WTC11 (cell line): ENCODE results near the gene PRR22. TPM values are rescaled to one million over a fixed set of nuclear protein-coding genes. Genes with fewer than 3 reads are reported as not detected.

Experiments used
- ATAC-seq: fragments of 200-7000 bp; cut with Tn5 transposase; 2 replicates; pipeline ENCODE4 v1.10.0; 2021; ENCODE audit warnings: mild to moderate bottlenecking, moderate library complexity
- CTCF ChIA-PET: fragments of 300-600 bp; sonication (Branson Sonifier 250); formaldehyde crosslinking; loops from one replicate; lab custom pipeline; 2021; ENCODE audit warnings: antibody characterized with exemption; lab: Charles Lee
- POLR2A ChIA-PET: fragments of 350-600 bp; sonication (Branson Sonifier 250); formaldehyde crosslinking; loops from one replicate; lab custom pipeline; 2021; ENCODE audit warnings: antibody characterized with exemption; lab: Charles Lee
- DNase-seq: peaks from one replicate; pipeline ENCODE4 v3.0.0; 2021; ENCODE audit warnings: low spot score
- H3K27ac Mint-ChIP-seq: 2 replicates; pipeline ENCODE4 v1.8.0; 2021; ENCODE audit warnings: mixed read lengths
- H3K27me3 Mint-ChIP-seq: 2 replicates; pipeline ENCODE4 v1.8.0; 2021; ENCODE audit warnings: low read depth, mild to moderate bottlenecking, moderate library complexity, mixed read lengths
- H3K36me3 Mint-ChIP-seq: 2 replicates; pipeline ENCODE4 v1.8.0; 2021; ENCODE audit warnings: mixed read lengths
- H3K4me1 Mint-ChIP-seq: 2 replicates; pipeline ENCODE4 v1.8.0; 2022; ENCODE audit warnings: mixed read lengths
- H3K4me3 Mint-ChIP-seq: 2 replicates; pipeline ENCODE4 v1.8.0; 2021; ENCODE audit warnings: mild to moderate bottlenecking, moderate library complexity, mixed read lengths
- H3K9me3 Mint-ChIP-seq: 2 replicates; pipeline ENCODE4 v1.8.0; 2021; ENCODE audit warnings: mixed read lengths
- ATF1 ChIP-seq: sonication (generic); formaldehyde crosslinking; IDR thresholded peaks from 2 replicates; pipeline ENCODE4 v1.8.1; 2023; ENCODE audit warnings: mild to moderate bottlenecking, moderate library complexity, missing genetic modification reagents
- ATF3 ChIP-seq: sonication (generic); formaldehyde crosslinking; conservative IDR thresholded peaks from 2 replicates; pipeline ENCODE4 v1.8.1; 2022; ENCODE audit warnings: mild to moderate bottlenecking, missing genetic modification reagents
- ATF6 ChIP-seq: sonication (generic); formaldehyde crosslinking; IDR thresholded peaks from 2 replicates; pipeline ENCODE4 v1.8.1; 2023; ENCODE audit warnings: mild to moderate bottlenecking, missing genetic modification reagents
- CBFB ChIP-seq: sonication (generic); formaldehyde crosslinking; IDR thresholded peaks from 2 replicates; pipeline ENCODE4 v1.8.1; 2022; ENCODE audit warnings: mild to moderate bottlenecking, low read depth, missing genetic modification reagents
- CREM ChIP-seq: sonication (generic); formaldehyde crosslinking; IDR thresholded peaks from 2 replicates; pipeline ENCODE4 v1.8.1; 2022; ENCODE audit warnings: mild to moderate bottlenecking, missing genetic modification reagents, moderate library complexity
- EMX1 ChIP-seq: fragments of 250-450 bp; sonication (Bioruptor Pico); IDR thresholded peaks from 2 replicates; pipeline ENCODE4 v1.8.0; 2021; ENCODE audit warnings: mild to moderate bottlenecking
- ESRRA ChIP-seq: sonication (generic); formaldehyde crosslinking; IDR thresholded peaks from 2 replicates; pipeline ENCODE4 v1.8.1; 2022; ENCODE audit warnings: mild to moderate bottlenecking, missing genetic modification reagents, borderline replicate concordance
- FOXJ3 ChIP-seq: sonication (generic); formaldehyde crosslinking; IDR thresholded peaks from 2 replicates; pipeline ENCODE4 v1.9.0; 2021; ENCODE audit warnings: missing genetic modification reagents, mild to moderate bottlenecking, borderline replicate concordance
- IRF1 ChIP-seq: sonication (generic); formaldehyde crosslinking; IDR thresholded peaks from 2 replicates; pipeline ENCODE4 v1.8.0; 2023; ENCODE audit warnings: missing genetic modification reagents
- KAT7 ChIP-seq: sonication (generic); formaldehyde crosslinking; IDR thresholded peaks from 2 replicates; pipeline ENCODE4 v1.8.1; 2023; ENCODE audit warnings: missing genetic modification reagents, mild to moderate bottlenecking, borderline replicate concordance
- MYBL2 ChIP-seq: sonication (generic); formaldehyde crosslinking; IDR thresholded peaks from 2 replicates; pipeline ENCODE4 v1.8.1; 2023; ENCODE audit warnings: mild to moderate bottlenecking, moderate library complexity, missing genetic modification reagents
- NFE2L1 ChIP-seq: sonication (generic); formaldehyde crosslinking; IDR thresholded peaks from 2 replicates; pipeline ENCODE4 v1.8.1; 2023; ENCODE audit warnings: missing genetic modification reagents
- NR2C2 ChIP-seq: sonication (generic); formaldehyde crosslinking; IDR thresholded peaks from 2 replicates; pipeline ENCODE4 v1.8.0; 2022; ENCODE audit warnings: mild to moderate bottlenecking, missing genetic modification reagents
- NR3C1 ChIP-seq: sonication (generic); formaldehyde crosslinking; conservative IDR thresholded peaks from 2 replicates; pipeline ENCODE4 v1.8.1; 2023; ENCODE audit warnings: low read depth, mild to moderate bottlenecking, missing genetic modification reagents
- RELA ChIP-seq: sonication (generic); formaldehyde crosslinking; IDR thresholded peaks from 2 replicates; pipeline ENCODE4 v1.8.1; 2022; ENCODE audit warnings: missing genetic modification reagents, mild to moderate bottlenecking, borderline replicate concordance
- SOX15 ChIP-seq: fragments of 250-450 bp; sonication (Bioruptor Pico); IDR thresholded peaks from 2 replicates; pipeline ENCODE4 v1.9.0; 2021; ENCODE audit warnings: mild to moderate bottlenecking
- SP1 ChIP-seq: sonication (generic); formaldehyde crosslinking; conservative IDR thresholded peaks from 2 replicates; pipeline ENCODE4 v1.8.1; 2022; ENCODE audit warnings: missing genetic modification reagents
- TEAD4 ChIP-seq: sonication (generic); formaldehyde crosslinking; IDR thresholded peaks from 2 replicates; pipeline ENCODE4 v1.8.0; 2022; ENCODE audit warnings: mild to moderate bottlenecking, missing genetic modification reagents
- ZNF121 ChIP-seq: sonication (generic); formaldehyde crosslinking; IDR thresholded peaks from 2 replicates; pipeline ENCODE4 v1.8.0; 2023; ENCODE audit warnings: missing genetic modification reagents
- ZNF263 ChIP-seq: sonication (generic); formaldehyde crosslinking; IDR thresholded peaks from 2 replicates; pipeline ENCODE4 v1.8.1; 2022; ENCODE audit warnings: low read depth, mild to moderate bottlenecking, moderate library complexity, missing genetic modification reagents
- total RNA-seq: library from RNA; stranded (reverse); gene quantifications from 3 replicates; pipeline ENCODE4 v1.2.3, GENCODE V29; 2021
- TF ChIP-seq, protein P1 (sequence below): fragments of 200-600 bp; IDR thresholded peaks from 2 replicates; pipeline ENCODE4 v1.8.0; 2022; ENCODE audit warnings: antibody characterized with exemption
- TF ChIP-seq, protein P2 (sequence below): fragments of 250-450 bp; sonication (Bioruptor Pico); IDR thresholded peaks from 2 replicates; pipeline ENCODE4 v2.1.2; 2022; ENCODE audit warnings: mild to moderate bottlenecking, moderate library complexity
- TF ChIP-seq, protein P3 (sequence below): sonication (generic); formaldehyde crosslinking; IDR thresholded peaks from 2 replicates; pipeline ENCODE4 v1.8.0; 2022; ENCODE audit warnings: missing genetic modification reagents
- TF ChIP-seq, protein P4 (sequence below): sonication (generic); formaldehyde crosslinking; IDR thresholded peaks from 2 replicates; pipeline ENCODE4 v1.8.0; 2022; ENCODE audit warnings: mild to moderate bottlenecking, missing genetic modification reagents

Gene PRR22
- total RNA-seq, 1 experiment from 2014 or later = 3.3 TPM

DNA sequence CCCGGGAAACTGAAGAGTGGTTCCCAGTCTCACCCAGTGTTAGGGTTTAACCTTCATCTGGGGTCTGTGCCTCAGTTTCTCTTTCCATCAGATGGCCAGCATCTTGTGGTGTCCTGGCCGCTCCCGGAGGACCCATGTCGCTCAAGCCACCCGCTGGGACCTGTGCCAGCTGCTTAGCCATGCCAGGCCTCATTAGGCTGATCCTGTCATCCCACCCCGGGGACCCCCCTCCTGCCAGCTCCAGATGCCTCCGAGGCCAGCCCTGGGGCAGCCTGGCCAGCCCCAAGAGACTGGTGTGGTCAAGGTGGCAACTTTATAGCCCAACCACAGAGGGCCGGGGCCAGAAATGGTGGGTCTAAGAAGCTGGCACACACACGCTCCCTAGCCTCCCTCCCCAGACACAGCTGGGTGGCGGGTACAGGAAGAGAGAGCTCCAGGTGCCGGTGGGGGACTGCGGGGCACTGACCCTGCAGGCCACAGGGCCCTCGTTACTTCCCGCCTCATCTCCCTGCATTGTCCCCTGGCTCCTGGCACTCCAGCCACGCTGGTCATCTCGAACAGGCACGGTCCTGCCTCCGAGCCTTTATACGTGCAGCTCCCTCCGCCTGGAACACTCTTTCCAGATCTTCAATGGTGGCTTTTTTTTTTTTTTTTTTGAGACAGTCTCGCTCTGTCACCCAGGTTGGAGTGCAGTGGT, 23.7 kb upstream of the PRR22 start:
- no peak for DNase-seq
- H3K27me3 Mint-ChIP-seq = peaks cover 19% of the 10 kb centered on the region
- CTCF ChIA-PET = interaction anchor here (1.0 to 4.1 kb wide), 3 partner anchors 20 to 214 kb away, joined by 3 to 19 read pairs (median 7); no protein-coding TSS in a partner anchor

GRCh38 chr19:5806905-5807304, 22.4 kb upstream of the PRR22 start:
- peaks cover 33% of the 10 kb centered on the region for H3K27me3 Mint-ChIP-seq
- CTCF ChIA-PET = interaction anchor here (0.5 to 4.1 kb wide), 11 partner anchors 9 to 866 kb away, joined by 3 to 19 read pairs (median 5); partner anchors contain the start of gene VMAC
- ATAC-seq (no peak), DNase-seq (no peak)
- H3K27ac Mint-ChIP-seq = no peak overlapping the region
- POLR2A ChIA-PET = interaction anchor here (1.0 kb wide), 1 partner anchor 21 kb away, joined by 4 read pairs; no protein-coding TSS in a partner anchor
- H3K36me3 Mint-ChIP-seq = no peaks in the 10 kb centered on the region
- H3K4me3 Mint-ChIP-seq = no peak overlapping the region
- H3K9me3 Mint-ChIP-seq = no peaks in the 10 kb centered on the region
- H3K4me1 Mint-ChIP-seq = peaks cover 12% of the 10 kb centered on the region
- TF ChIP-seq MYBL2 (CRISPR knock-in tag) = no peak
- TF ChIP-seq RELA (CRISPR knock-in tag) = no peak
- TF ChIP-seq, protein P1, sequence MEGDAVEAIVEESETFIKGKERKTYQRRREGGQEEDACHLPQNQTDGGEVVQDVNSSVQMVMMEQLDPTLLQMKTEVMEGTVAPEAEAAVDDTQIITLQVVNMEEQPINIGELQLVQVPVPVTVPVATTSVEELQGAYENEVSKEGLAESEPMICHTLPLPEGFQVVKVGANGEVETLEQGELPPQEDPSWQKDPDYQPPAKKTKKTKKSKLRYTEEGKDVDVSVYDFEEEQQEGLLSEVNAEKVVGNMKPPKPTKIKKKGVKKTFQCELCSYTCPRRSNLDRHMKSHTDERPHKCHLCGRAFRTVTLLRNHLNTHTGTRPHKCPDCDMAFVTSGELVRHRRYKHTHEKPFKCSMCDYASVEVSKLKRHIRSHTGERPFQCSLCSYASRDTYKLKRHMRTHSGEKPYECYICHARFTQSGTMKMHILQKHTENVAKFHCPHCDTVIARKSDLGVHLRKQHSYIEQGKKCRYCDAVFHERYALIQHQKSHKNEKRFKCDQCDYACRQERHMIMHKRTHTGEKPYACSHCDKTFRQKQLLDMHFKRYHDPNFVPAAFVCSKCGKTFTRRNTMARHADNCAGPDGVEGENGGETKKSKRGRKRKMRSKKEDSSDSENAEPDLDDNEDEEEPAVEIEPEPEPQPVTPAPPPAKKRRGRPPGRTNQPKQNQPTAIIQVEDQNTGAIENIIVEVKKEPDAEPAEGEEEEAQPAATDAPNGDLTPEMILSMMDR = no peak
- TF ChIP-seq, protein P2, sequence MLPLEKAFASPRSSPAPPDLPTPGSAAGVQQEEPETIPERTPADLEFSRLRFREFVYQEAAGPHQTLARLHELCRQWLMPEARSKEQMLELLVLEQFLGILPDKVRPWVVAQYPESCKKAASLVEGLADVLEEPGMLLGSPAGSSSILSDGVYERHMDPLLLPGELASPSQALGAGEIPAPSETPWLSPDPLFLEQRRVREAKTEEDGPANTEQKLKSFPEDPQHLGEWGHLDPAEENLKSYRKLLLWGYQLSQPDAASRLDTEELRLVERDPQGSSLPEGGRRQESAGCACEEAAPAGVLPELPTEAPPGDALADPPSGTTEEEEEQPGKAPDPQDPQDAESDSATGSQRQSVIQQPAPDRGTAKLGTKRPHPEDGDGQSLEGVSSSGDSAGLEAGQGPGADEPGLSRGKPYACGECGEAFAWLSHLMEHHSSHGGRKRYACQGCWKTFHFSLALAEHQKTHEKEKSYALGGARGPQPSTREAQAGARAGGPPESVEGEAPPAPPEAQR (CRISPR knock-in tag) = no peak
- no peak for TF ChIP-seq KAT7
- no peak for TF ChIP-seq IRF1 (CRISPR knock-in tag)
- TF ChIP-seq ESRRA (CRISPR knock-in tag) = no peak
- no peak for TF ChIP-seq SP1 (CRISPR knock-in tag)
- TF ChIP-seq SOX15 (CRISPR knock-in tag) = no peak
- TF ChIP-seq EMX1 (CRISPR knock-in tag) = no peak
- TF ChIP-seq ZNF263 = no peak
- TF ChIP-seq TEAD4 (CRISPR knock-in tag) = no peak

More for the DNA sequence above, 23.7 kb upstream of the PRR22 start:
- POLR2A ChIA-PET = interaction anchor here (0.5 to 1.1 kb wide), 4 partner anchors 20 to 550 kb away, joined by 3 to 6 read pairs (median 4); no protein-coding TSS in a partner anchor
- no peaks in the 10 kb centered on the region for H3K36me3 Mint-ChIP-seq
- no peak for ATAC-seq
- H3K9me3 Mint-ChIP-seq = no peaks in the 10 kb centered on the region
- no peak for TF ChIP-seq NR3C1 (CRISPR knock-in tag)
- no peak for TF ChIP-seq CBFB (CRISPR knock-in tag)
- TF ChIP-seq ATF1 (CRISPR knock-in tag) = no peak
- no peak for TF ChIP-seq ATF3
- no peak for TF ChIP-seq FOXJ3 (CRISPR knock-in tag)
- no peak for TF ChIP-seq NR2C2 (CRISPR knock-in tag)
- TF ChIP-seq ATF6 (CRISPR knock-in tag) = no peak
- TF ChIP-seq NFE2L1 (CRISPR knock-in tag) = no peak
- no peak for TF ChIP-seq ZNF121 (CRISPR knock-in tag)
- no peak for TF ChIP-seq CREM (CRISPR knock-in tag)
- TF ChIP-seq, protein P3, sequence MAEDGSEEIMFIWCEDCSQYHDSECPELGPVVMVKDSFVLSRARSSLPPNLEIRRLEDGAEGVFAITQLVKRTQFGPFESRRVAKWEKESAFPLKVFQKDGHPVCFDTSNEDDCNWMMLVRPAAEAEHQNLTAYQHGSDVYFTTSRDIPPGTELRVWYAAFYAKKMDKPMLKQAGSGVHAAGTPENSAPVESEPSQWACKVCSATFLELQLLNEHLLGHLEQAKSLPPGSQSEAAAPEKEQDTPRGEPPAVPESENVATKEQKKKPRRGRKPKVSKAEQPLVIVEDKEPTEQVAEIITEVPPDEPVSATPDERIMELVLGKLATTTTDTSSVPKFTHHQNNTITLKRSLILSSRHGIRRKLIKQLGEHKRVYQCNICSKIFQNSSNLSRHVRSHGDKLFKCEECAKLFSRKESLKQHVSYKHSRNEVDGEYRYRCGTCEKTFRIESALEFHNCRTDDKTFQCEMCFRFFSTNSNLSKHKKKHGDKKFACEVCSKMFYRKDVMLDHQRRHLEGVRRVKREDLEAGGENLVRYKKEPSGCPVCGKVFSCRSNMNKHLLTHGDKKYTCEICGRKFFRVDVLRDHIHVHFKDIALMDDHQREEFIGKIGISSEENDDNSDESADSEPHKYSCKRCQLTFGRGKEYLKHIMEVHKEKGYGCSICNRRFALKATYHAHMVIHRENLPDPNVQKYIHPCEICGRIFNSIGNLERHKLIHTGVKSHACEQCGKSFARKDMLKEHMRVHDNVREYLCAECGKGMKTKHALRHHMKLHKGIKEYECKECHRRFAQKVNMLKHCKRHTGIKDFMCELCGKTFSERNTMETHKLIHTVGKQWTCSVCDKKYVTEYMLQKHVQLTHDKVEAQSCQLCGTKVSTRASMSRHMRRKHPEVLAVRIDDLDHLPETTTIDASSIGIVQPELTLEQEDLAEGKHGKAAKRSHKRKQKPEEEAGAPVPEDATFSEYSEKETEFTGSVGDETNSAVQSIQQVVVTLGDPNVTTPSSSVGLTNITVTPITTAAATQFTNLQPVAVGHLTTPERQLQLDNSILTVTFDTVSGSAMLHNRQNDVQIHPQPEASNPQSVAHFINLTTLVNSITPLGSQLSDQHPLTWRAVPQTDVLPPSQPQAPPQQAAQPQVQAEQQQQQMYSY = no peak
- TF ChIP-seq, protein P4, sequence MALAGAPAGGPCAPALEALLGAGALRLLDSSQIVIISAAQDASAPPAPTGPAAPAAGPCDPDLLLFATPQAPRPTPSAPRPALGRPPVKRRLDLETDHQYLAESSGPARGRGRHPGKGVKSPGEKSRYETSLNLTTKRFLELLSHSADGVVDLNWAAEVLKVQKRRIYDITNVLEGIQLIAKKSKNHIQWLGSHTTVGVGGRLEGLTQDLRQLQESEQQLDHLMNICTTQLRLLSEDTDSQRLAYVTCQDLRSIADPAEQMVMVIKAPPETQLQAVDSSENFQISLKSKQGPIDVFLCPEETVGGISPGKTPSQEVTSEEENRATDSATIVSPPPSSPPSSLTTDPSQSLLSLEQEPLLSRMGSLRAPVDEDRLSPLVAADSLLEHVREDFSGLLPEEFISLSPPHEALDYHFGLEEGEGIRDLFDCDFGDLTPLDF (CRISPR knock-in tag) = no peak
- H3K4me1 Mint-ChIP-seq = peaks cover 10% of the 10 kb centered on the region
- H3K4me3 Mint-ChIP-seq = no peak overlapping the region
- no peak overlapping the region for H3K27ac Mint-ChIP-seq
